ENCODE measurements around the gene SLC6A17. TPM values are rescaled to one million over a fixed set of nuclear protein-coding genes. Genes with fewer than 3 reads are reported as not detected.
A peak's percentile ranks its signal among the peaks of the same experiment; 100 is the strongest.

The SLC6A17 gene
- total RNA-seq, 1 donor from 2014 or later, result 0.51 TPM

DNA sequence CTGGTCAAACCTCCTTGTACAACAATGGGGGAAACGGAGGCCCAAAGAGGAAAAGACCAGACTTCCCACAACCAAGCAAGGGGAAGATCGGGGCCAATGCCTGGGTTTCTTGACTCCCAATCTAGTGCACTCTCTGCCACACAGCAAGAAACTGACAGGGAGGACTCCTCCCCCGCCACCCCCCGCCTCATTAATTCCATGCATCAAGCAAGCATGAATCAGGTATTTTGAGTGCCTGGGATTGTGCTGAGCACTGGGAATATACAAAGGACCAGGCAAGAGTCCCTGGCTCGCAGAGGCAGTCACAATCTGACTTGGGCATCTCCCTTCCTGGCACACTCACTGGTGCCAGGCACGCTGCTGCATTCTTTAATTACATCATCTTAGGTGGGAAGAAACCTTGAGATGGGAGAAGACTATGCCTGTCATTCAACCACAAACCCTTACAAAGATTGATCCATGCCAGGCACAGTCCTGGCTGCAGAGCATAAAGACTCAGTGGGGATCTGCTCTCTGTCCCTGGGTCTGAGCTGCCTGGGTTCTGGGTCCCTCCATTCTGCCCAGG lies 55.4 kb downstream of the SLC6A17 start:
- DNase-seq, result no peak

DNA sequence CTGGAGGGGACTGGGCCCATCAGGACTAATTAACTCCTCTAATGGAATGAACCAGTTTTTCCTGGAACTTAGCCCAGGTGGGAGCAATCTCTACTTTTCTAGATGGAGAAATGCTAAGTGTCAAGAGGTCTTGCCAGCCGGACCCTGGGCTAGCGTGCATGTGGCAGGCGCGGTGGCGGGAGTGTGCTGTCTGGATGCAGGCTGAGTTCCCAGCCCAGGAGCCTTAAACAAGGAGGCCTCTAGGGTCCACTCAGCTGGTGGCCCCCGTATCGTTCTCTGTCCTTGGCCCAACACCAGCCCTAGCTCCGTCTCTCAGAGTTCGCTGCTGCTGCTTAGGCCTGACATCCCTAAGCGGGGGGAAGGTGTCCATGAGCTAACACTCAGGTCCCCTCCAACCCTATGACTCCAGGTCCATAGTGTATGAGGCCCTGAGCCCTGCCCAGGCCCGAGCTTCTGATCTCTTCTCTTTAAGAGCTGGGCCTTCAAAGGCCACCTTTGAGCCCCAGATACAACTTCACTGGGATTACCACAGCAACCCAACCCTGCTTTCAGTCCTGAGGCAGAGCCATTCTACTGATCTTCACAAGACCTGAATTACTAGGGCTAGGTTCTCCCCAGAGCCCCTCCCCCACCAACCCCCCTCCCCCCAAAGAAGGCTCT lies 56.1 kb downstream of the SLC6A17 start:
- DNase-seq, result no peak

DNA sequence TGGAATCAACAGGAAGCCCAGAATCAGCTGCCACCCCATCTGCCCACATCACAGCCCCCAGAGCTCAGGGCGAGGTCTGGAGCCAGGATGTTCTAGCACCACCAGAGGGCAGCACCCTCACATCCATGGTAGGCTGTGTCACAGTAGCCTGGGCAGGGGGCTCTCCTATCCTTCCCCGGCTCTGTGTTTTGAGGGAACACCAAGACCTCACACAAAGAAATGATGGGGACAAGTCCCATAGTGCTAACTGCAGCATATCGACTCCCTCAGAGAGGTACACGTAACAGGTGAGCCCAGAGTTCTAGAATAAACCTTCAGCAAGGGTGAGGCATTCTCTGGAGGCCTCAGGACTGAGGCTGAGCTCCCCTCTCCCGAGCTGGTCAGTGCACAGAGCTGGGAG lies 57.5 kb downstream of the SLC6A17 start:
- peak; percentile 76 for DNase-seq

DNA sequence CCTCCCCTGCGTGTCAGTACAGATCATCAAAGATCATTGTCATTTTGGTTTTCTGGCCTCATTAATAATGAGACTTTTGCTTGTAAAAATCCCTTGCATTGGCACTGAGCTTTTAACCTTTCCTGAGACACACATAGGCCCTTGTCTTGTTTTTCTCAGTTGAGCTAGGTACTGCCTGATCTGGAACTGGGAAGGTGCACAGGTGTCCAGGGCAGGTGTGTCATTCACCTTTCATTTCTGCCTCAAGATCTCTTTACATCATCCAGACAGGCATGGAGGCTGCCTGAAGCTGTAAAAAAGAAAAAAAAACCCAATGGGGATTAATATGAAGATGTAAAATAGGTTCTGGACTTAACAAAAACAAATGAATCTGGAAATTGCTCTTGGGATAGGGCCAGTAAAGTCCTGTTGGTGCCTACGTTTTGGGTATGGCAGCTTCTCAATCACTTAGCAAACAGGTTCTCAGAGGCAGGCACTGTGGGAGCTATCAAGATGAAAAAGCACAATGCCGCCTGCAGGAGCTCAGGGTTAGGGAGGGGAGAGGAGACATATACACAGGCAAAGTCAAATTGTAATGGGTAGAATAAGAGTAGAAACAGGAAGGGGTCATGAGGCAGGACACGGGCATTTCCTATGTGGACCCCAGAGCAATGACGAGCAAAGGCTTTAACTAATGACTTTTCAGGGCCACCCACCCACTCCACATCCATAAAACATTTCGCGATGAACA lies 58.8 kb downstream of the SLC6A17 start:
- DNase-seq, result peak; percentile 13

DNA sequence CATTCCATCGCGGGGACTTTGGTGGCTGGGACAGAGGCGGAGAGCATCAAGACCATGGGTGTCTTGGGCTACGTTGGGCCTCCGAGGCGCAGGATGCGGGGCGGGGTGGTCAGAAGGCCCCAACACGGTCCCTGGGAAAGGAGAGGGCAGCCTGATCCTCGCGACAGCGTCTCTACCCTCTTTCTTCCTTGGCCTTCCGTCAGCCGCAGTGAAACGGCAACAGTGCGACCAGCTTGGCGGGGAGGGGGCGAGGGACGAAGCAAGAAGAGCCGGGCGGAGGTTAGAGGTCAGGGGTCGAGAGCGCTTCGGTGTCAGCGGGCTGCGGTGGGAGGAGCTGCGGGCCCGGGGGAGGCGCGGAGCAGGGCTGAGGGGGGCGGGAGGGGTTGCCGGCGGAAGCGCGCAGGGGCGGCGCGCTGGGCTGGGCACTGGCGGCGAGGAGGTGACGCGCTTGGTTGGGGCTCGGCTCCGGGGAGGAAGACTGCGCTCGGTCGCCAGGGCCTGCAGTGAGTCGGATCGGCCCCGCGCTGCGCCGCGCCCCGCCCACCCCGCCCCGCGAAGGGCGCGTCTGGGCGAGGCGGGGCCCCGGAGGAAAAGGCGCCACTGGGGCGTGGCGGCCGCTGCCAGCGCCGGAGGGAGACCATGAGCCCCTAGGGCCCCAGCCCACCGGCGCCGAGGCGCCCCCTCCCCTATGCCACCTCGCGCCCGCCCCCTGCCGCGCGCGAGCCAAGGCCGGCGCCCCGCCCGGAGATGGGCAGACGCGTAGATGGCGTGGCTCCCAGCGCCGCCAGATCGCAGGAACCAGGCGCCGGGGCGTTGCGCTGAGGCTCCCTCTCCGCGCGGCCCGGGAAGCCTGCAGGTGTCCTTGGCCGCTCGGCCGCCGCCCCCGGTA lies 59.7 kb downstream of the SLC6A17 start, which contains the start of gene KCNC4:
Gene KCNC4, plus strand, starts transcription at position 600 of the 889 bp plus-strand sequence. CDS start 1,186 bp downstream, outside the sequence.
- DNase-seq, result peak; percentile 82

DNA sequence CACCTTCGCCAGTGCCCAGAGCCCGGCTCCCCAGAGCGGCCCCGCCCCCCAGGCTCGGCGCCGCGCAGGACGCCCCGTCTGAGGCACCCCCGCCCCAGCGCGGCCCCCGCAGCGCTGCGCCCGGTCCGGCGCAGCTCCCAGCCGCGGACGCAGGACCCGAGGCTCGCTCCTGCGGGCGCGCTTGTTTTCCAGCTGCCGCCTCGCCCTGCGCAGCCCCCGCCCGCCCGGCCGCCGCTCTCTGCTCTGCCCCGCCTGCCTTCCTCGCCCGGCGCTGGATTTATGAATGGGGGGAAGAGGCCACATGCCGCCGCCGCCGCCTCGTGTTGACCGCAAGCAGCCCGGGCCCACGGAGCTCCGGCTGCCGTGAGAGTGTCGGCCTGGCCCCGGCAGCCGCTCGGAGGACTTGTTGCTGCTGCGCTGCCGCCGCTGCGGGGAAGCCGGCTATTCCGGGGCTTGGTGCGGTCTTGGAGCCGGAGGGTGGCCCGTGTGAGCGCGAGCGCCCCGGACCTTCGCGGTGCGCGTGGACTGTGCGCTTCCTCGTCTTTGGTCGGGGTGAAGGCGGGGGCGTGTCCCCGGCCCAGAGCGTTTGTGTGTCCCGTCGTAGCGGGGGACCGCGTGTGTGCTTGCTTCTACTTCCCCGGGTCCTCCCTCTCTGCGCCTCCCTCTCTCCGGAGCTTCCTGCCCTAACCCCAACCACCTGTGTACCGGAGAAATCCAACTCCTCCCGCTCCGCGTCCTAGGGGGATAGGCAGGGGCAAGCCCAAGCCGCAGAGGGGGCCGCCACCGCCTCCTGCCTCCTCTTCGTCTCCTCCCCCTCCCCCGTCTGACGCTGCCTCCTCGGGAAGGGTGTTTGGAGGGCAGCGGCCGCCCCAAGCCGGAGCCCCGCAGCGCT lies 60.6 kb downstream of the SLC6A17 start:
- DNase-seq, result peak; percentile 54

- no peak for DNase-seq
Observed at GRCh38 chr1:110211496-110212168, 61.3 kb downstream of the SLC6A17 start.

- DNase-seq, result peak; percentile 15
Observed at GRCh38 chr1:110212169-110213142, 62.2 kb downstream of the SLC6A17 start.

- no peak for DNase-seq
Observed at GRCh38 chr1:110213143-110213540, 62.8 kb downstream of the SLC6A17 start.

DNA sequence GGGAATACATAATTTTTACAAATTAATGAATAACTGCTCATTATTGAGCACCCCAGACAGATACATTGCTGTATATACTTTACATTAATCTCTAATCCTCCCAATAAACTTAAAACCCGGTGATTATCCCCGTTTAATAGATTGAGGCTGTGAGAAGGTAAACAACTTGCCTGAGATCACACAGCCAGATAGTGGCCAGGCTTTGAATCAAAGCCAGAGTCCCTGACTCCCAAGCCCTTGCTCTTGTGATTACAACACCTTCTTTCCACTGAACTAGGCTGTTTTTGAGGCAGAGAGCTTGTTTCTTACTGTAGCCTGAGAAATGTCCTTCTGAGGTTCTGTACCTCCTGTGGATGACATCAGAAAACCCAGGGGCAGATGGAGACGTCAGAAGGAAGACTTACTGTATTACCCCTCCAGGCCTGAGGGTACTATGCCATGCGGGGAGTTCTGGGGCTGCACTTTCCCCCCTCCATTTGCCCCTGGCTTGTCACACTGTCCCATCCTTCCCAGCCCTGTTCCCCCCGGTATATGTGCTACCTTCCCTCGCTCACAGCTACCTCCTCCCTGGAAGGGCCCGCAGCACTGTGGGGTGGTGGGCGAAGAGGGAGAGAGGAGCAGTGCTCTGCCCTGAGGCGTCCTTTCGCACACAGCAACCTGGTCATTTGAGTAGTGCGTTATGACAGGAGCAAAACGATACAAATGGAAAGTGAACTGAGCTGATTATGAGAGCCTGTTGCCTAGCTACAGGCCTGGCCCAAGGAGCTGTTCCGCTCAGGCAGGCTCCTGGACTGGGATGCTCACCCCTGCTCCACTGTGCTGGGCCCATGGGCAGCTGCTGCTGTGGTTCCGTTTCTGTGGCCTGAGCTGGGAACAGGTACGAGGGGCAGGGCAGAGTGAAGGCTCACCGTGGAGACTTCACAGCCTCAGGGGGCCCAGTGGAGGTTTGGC lies 64.4 kb downstream of the SLC6A17 start:
- no peak for DNase-seq

DNA sequence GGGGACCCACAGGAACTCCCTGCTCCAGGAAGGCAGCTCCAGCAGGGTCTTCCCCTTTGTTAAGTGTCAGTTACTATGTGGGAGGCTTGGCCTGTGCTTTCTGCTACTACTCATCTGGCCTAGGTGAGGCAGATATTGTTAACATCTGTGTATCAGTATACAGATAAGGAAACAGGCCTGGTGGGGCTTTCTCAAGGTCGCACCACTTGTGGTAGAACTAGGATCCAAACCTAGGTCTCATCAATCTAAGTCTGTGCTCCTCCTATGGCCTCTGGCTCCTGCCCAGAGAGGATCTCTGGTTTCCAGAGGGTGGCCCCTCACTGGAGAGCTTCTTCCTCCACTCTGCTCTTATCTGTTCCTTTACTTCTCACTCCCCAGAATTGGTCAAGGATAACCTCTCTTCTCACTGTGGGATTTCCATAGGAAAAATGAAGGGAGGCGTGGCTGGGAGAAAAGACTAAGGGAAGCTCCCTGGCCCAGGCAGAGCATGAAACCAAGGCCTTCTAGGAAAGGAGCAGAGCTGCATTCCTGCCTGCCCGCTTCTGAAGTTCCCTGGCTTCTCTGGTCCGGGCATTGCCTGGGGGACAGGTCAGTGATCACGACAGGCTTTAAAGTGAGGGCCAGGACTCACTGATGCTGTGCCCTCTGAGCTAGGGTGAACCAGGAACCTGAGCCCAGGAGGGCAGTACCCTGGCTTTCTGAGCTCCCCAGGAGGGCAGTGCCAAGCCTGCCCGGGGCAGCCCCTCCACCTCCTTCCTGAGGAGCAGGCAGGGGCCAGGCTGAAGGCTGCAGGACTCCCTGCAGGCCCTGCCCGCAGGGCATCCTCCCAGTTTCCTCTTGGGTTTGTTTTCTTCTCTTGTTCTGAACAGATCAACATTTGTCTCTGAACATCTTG lies 65.6 kb downstream of the SLC6A17 start:
- DNase-seq, result no peak

DNA sequence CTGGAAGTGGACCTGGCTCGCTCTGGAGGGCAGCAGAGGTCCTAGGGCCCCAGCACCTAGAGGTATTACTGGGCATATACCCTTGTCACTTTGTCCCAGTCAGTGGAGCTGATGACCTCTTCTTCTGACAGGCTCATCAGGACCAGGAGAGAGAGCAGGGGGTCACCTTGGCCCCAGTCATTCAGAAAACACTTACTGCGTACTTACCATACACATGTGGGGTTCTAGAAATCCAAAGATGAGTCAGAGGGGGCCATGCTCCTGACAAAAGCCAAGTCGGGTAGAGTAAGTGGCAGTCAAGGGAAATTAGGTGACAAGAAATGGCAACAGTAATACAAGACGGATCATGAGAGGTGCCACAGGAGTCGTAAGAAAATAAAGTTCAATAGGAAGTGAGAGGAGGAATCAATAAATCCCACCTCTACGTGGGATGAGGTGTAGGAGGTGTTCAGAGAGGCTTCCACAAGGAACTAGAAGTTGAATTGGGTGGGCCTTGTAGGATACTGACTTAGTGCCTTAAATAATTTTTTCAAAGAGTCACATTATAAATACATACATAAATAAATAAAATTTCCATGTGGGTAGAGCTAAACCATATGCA lies 66.7 kb downstream of the SLC6A17 start:
- DNase-seq, result no peak

GRCh38 chr1:110218137-110218536 lies 67.8 kb downstream of the SLC6A17 start:
- no peak for DNase-seq

DNA sequence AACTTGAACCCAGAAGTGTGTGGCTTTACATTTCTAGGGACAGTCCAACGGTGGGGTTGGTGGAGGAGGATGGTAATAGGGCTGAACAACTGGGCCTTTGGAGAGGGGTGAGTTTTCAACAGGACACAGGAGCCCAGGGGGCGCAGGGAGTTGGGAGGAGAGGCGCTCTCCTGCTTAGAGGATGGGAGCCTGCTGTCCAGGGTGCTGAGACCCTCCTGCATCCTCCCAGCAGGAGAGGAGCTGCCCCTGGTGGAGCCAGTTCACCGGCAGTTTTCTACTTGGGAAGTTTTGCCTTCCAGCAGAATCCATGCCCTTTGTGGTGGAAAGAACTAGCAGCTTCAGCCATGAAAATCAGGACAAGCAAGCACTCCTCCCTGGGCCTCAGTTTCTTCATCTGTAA lies 68.4 kb downstream of the SLC6A17 start:
- no peak for DNase-seq

DNA sequence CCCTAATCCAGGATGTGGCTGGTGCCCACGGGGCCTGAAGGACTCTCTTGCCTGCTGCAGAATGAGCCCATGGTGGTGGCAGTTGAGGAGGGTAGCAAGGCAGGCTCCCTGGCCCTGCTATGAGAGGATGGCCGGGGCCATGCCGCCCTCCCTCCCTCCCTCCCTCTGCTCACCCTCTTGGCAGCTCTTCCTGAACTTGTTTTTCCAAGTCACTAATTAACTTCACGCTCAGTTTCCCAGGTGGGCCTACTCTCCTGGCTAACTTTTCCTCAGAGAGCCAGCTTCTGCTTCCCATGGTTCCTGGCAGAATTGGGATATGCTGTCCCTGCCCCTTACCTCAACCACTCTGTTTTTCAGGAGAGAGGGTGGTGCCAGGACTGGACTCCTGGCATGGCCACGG lies 70.0 kb downstream of the SLC6A17 start:
- DNase-seq, result no peak

- no peak for DNase-seq
Observed at GRCh38 chr1:110221119-110221518, 70.8 kb downstream of the SLC6A17 start.

- no peak for DNase-seq
Observed at GRCh38 chr1:110223127-110223526, 72.8 kb downstream of the SLC6A17 start.
